ENCODE measurements around the gene FUZ.

Gene FUZ

DNA sequence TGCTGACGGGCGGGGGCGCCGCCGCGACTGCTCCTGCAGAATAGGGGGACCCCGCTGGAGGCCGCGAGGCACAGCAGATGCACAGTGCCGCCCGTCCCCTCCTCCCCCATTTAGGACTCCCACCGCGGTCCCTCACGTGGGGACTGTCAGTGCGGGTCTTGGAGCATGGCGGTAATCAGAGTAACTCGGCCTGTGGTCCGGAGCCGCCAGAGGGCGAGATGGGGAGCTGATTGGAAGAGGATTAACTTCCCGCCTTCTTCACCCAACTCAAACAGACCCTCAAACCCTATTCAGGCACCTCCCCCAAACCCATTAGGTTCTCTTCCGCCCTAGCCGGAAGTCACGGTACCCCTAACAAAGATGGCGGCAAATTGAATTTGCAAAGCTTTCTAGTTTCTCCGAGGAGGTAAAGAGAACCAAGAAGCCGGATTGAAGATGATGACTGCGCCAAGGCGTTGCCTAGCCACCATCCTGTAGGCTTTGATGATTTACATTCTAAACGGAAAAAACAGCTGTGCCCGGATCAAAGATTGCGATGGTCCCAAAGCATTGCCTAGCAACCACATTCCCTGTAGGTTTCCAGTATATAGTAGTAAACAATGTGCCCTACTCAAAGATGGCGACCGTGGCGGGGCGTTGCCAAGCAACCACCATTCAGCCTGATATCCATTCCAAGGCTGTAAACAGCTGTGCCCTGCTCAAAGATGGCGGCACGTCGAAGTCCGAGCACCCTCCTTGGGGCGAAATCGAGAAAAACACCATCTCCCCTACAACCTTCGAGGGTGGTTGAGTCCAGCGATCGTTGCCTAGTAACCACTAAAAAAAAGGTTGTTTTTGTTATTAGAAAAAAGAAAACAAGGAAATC is at the start of gene FUZ (continued):
- TF ChIP-seq ZNF133 (tag by site-specific recombination; IDR thresholded peaks at IDR 0.05) (no peak), ZNF274 (IDR thresholded peaks at IDR 0.05; ENCODE audit: low read length) (no peak), ZNF274 (tag by site-specific recombination; IDR thresholded peaks at IDR 0.05; ENCODE audit: borderline replicate concordance) (no peak), ZNF138 (tag by site-specific recombination; IDR thresholded peaks at IDR 0.05; ENCODE audit: borderline replicate concordance) (0 out of 2 replicates have a peak, but pooled peaks have one; percentile 7), YY1 (tag by site-specific recombination; IDR thresholded peaks at IDR 0.05) (peak; percentile 95), HOXD13 (CRISPR knock-in tag; IDR thresholded peaks at IDR 0.05; ENCODE audit: borderline replicate concordance) (no peak), ZNF707 (tag by site-specific recombination; IDR thresholded peaks at IDR 0.05) (no peak), ZNF211 (tag by site-specific recombination; IDR thresholded peaks at IDR 0.05; ENCODE audit: low read depth) (no peak), MZF1 (tag by site-specific recombination; IDR thresholded peaks at IDR 0.05; ENCODE audit: borderline replicate concordance) (0 out of 2 replicates have a peak, but pooled peaks have one; percentile 22), ZNF433 (tag by site-specific recombination; IDR thresholded peaks at IDR 0.05; ENCODE audit: low read depth) (no peak), ZNF366 (tag by site-specific recombination; conservative IDR thresholded peaks at IDR 0.05) (no peak), ZBTB8A (tag by site-specific recombination; IDR thresholded peaks at IDR 0.05) (peak; percentile 40; the same call in 1 of the 2 replicates), SP2 (tag by site-specific recombination; IDR thresholded peaks at IDR 0.05) (peak; percentile 86), ZNF394 (tag by site-specific recombination; IDR thresholded peaks at IDR 0.05; ENCODE audit: borderline replicate concordance) (0 out of 2 replicates have a peak, but pooled peaks have one; percentile 22), ZNF132 (tag by site-specific recombination; IDR thresholded peaks at IDR 0.05; ENCODE audit: borderline replicate concordance) (no peak), ZNF416 (tag by site-specific recombination; IDR thresholded peaks at IDR 0.05) (no peak), ZNF585B (tag by site-specific recombination; IDR thresholded peaks at IDR 0.05) (no peak), OVOL3 (tag by site-specific recombination; IDR thresholded peaks at IDR 0.05) (no peak), ZNF350 (tag by site-specific recombination; IDR thresholded peaks at IDR 0.05) (no peak), GLIS2 (tag by site-specific recombination; IDR thresholded peaks at IDR 0.05) (peak; percentile 81)
- TF ChIP-seq, protein P1, sequence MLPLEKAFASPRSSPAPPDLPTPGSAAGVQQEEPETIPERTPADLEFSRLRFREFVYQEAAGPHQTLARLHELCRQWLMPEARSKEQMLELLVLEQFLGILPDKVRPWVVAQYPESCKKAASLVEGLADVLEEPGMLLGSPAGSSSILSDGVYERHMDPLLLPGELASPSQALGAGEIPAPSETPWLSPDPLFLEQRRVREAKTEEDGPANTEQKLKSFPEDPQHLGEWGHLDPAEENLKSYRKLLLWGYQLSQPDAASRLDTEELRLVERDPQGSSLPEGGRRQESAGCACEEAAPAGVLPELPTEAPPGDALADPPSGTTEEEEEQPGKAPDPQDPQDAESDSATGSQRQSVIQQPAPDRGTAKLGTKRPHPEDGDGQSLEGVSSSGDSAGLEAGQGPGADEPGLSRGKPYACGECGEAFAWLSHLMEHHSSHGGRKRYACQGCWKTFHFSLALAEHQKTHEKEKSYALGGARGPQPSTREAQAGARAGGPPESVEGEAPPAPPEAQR (tag by site-specific recombination; IDR thresholded peaks at IDR 0.05), result no peak
- TF ChIP-seq, protein P2, sequence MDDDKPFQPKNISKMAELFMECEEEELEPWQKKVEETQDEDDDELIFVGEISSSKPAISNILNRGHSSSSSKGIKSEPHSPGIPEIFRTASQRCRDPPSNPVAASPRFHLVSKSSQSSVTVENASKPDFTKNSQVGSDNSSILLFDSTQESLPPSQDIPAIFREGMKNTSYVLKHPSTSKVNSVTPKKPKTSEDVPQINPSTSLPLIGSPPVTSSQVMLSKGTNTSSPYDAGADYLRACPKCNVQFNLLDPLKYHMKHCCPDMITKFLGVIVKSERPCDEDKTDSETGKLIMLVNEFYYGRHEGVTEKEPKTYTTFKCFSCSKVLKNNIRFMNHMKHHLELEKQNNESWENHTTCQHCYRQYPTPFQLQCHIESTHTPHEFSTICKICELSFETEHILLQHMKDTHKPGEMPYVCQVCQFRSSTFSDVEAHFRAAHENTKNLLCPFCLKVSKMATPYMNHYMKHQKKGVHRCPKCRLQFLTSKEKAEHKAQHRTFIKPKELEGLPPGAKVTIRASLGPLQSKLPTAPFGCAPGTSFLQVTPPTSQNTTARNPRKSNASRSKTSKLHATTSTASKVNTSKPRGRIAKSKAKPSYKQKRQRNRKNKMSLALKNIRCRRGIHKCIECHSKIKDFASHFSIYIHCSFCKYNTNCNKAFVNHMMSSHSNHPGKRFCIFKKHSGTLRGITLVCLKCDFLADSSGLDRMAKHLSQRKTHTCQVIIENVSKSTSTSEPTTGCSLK (tag by site-specific recombination; IDR thresholded peaks at IDR 0.05), result no peak
- TF ChIP-seq, protein P3, sequence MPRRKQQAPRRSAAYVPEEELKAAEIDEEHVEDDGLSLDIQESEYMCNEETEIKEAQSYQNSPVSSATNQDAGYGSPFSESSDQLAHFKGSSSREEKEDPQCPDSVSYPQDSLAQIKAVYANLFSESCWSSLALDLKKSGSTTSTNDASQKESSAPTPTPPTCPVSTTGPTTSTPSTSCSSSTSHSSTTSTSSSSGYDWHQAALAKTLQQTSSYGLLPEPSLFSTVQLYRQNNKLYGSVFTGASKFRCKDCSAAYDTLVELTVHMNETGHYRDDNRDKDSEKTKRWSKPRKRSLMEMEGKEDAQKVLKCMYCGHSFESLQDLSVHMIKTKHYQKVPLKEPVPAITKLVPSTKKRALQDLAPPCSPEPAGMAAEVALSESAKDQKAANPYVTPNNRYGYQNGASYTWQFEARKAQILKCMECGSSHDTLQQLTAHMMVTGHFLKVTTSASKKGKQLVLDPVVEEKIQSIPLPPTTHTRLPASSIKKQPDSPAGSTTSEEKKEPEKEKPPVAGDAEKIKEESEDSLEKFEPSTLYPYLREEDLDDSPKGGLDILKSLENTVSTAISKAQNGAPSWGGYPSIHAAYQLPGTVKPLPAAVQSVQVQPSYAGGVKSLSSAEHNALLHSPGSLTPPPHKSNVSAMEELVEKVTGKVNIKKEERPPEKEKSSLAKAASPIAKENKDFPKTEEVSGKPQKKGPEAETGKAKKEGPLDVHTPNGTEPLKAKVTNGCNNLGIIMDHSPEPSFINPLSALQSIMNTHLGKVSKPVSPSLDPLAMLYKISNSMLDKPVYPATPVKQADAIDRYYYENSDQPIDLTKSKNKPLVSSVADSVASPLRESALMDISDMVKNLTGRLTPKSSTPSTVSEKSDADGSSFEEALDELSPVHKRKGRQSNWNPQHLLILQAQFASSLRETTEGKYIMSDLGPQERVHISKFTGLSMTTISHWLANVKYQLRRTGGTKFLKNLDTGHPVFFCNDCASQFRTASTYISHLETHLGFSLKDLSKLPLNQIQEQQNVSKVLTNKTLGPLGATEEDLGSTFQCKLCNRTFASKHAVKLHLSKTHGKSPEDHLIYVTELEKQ (tag by site-specific recombination; IDR thresholded peaks at IDR 0.05; ENCODE audit: borderline replicate concordance), result no peak
- TF ChIP-seq, protein P4, sequence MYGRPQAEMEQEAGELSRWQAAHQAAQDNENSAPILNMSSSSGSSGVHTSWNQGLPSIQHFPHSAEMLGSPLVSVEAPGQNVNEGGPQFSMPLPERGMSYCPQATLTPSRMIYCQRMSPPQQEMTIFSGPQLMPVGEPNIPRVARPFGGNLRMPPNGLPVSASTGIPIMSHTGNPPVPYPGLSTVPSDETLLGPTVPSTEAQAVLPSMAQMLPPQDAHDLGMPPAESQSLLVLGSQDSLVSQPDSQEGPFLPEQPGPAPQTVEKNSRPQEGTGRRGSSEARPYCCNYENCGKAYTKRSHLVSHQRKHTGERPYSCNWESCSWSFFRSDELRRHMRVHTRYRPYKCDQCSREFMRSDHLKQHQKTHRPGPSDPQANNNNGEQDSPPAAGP (tag by site-specific recombination; IDR thresholded peaks at IDR 0.05), result no peak
- TF ChIP-seq, protein P5, sequence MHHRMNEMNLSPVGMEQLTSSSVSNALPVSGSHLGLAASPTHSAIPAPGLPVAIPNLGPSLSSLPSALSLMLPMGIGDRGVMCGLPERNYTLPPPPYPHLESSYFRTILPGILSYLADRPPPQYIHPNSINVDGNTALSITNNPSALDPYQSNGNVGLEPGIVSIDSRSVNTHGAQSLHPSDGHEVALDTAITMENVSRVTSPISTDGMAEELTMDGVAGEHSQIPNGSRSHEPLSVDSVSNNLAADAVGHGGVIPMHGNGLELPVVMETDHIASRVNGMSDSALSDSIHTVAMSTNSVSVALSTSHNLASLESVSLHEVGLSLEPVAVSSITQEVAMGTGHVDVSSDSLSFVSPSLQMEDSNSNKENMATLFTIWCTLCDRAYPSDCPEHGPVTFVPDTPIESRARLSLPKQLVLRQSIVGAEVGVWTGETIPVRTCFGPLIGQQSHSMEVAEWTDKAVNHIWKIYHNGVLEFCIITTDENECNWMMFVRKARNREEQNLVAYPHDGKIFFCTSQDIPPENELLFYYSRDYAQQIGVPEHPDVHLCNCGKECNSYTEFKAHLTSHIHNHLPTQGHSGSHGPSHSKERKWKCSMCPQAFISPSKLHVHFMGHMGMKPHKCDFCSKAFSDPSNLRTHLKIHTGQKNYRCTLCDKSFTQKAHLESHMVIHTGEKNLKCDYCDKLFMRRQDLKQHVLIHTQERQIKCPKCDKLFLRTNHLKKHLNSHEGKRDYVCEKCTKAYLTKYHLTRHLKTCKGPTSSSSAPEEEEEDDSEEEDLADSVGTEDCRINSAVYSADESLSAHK (tag by site-specific recombination; IDR thresholded peaks at IDR 0.05), result no peak
- TF ChIP-seq, protein P6, sequence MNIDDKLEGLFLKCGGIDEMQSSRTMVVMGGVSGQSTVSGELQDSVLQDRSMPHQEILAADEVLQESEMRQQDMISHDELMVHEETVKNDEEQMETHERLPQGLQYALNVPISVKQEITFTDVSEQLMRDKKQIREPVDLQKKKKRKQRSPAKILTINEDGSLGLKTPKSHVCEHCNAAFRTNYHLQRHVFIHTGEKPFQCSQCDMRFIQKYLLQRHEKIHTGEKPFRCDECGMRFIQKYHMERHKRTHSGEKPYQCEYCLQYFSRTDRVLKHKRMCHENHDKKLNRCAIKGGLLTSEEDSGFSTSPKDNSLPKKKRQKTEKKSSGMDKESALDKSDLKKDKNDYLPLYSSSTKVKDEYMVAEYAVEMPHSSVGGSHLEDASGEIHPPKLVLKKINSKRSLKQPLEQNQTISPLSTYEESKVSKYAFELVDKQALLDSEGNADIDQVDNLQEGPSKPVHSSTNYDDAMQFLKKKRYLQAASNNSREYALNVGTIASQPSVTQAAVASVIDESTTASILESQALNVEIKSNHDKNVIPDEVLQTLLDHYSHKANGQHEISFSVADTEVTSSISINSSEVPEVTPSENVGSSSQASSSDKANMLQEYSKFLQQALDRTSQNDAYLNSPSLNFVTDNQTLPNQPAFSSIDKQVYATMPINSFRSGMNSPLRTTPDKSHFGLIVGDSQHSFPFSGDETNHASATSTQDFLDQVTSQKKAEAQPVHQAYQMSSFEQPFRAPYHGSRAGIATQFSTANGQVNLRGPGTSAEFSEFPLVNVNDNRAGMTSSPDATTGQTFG (tag by site-specific recombination; IDR thresholded peaks at IDR 0.05; ENCODE audit: borderline replicate concordance), result no peak

All from HEK293 (cell line).